ENCODE results near the gene RAD9A.

Gene RAD9A

GRCh38 chr11:67442504-67443404 lies 51.0 kb downstream of the RAD9A start:
- DNase-seq (ENCODE audit: low read depth in 1 of 2, low spot score in 1 of 2) = no peak
- TF ChIP-seq JUND (IDR thresholded peaks at IDR 0.05; ENCODE audit: low read depth) = no peak
- in situ Hi-C loops (cut with HindIII; ENCODE audit: low pct_unique_long_range_greater_than_20kb, low sequenced_read_pairs) = no loop called here

GRCh38 chr11:67445515-67445914 lies 53.7 kb downstream of the RAD9A start:
- in situ Hi-C loops (cut with HindIII; ENCODE audit: low pct_unique_long_range_greater_than_20kb, low sequenced_read_pairs) = no loop called here
- no peak for DNase-seq (ENCODE audit: low read depth in 1 of 2, low spot score in 1 of 2)
- TF ChIP-seq JUND (IDR thresholded peaks at IDR 0.05; ENCODE audit: low read depth) = no peak

Measured in T47D (cell line).